Endodermal cell (in vitro differentiated cells): ENCODE results near the gene PDZD7. TPM values are rescaled to one million over a fixed set of nuclear protein-coding genes. Genes with fewer than 3 reads are reported as not detected.

Experiments used
- DNase-seq: peaks from one replicate; pipeline ENCODE4 v3.0.0-alpha.2; 2017
- H3K27ac ChIP-seq: 2 replicates; pipeline ENCODE4 v1.5.1; 2013; ENCODE audit warnings: mild to moderate bottlenecking, low read depth, low read length, moderate library complexity
- H3K27me3 ChIP-seq: 2 replicates; pipeline ENCODE4 v1.6.1; 2013; ENCODE audit warnings: mild to moderate bottlenecking, low read length, moderate library complexity; ENCODE audit not compliant: insufficient read depth, control insufficient read depth, poor library complexity, severe bottlenecking
- H3K36me3 ChIP-seq: 2 replicates; pipeline ENCODE4 v1.7.0; 2013; ENCODE audit warnings: mild to moderate bottlenecking, low read length, moderate library complexity; ENCODE audit not compliant: control insufficient read depth, insufficient read depth
- H3K4me1 ChIP-seq: one replicate; pipeline ENCODE4 v1.7.0; 2013; ENCODE audit warnings: low read length; ENCODE audit not compliant: control insufficient read depth, insufficient read depth
- H3K4me3 ChIP-seq: 2 replicates; pipeline ENCODE4 v1.5.1; 2013; ENCODE audit warnings: mild to moderate bottlenecking, low read length, moderate library complexity
- H3K9ac ChIP-seq: 2 replicates; pipeline ENCODE4 v1.6.1; 2013; ENCODE audit warnings: mild to moderate bottlenecking, low read length, moderate library complexity; ENCODE audit not compliant: poor library complexity, severe bottlenecking; ENCODE audit errors: extremely low read depth
- H3K9me3 ChIP-seq: 2 replicates; pipeline ENCODE4 v1.6.1; 2013; ENCODE audit warnings: mild to moderate bottlenecking, low read length, moderate library complexity; ENCODE audit not compliant: control insufficient read depth
- H3K27ac Mint-ChIP-seq: 2 replicates; pipeline ENCODE4 v1.8.0; 2020; ENCODE audit warnings: mixed read lengths
- H3K27me3 Mint-ChIP-seq: 2 replicates; pipeline ENCODE4 v1.8.0; 2021; ENCODE audit warnings: mild to moderate bottlenecking, mixed read lengths; ENCODE audit not compliant: insufficient read depth
- H3K36me3 Mint-ChIP-seq: 2 replicates; pipeline ENCODE4 v1.8.0; 2020; ENCODE audit warnings: low read depth, mixed read lengths
- H3K4me1 Mint-ChIP-seq: 2 replicates; pipeline ENCODE4 v1.8.0; 2020; ENCODE audit warnings: mixed read lengths
- H3K4me3 Mint-ChIP-seq: 2 replicates; pipeline ENCODE4 v1.8.0; 2020; ENCODE audit warnings: mild to moderate bottlenecking, moderate library complexity, mixed read lengths
- H3K9me3 Mint-ChIP-seq: 2 replicates; pipeline ENCODE4 v1.8.0; 2020; ENCODE audit warnings: mild to moderate bottlenecking, mixed read lengths
- WGBS, 2 experiments: methylation state at CpG; one replicate each; pipeline versions ENCODE4 v1.1.5 to v1.1.7; 2013; ENCODE audit warnings: missing lambda C conversion rate in 2 of 2, mixed read lengths in 1 of 2; ENCODE audit not compliant: insufficient coverage in 1 of 2, insufficient read length in 1 of 2; 5-methylcytosine and 5-hydroxymethylcytosine counted together
- total RNA-seq, 2 donors: library from RNA; stranded (reverse); fragmentation: NEBNext Ultra II Directional in 1 of 2; extraction: Animal tissue kit (Norgen Biotek cat#: 25700) in 1 of 2; gene quantifications; 2 replicates in 1 of 2; 3 replicates in 1 of 2; pipeline ENCODE4 v1.2.1, GENCODE V29; 2021
- TF ChIP-seq, protein P1 (sequence below): fragments of 200-600 bp; sonication (generic); conservative IDR thresholded peaks from 2 replicates; pipeline ENCODE4 v1.5.0; 2021; ENCODE audit warnings: antibody characterized with exemption, mild to moderate bottlenecking

Gene PDZD7
- total RNA-seq, 2 donors from 2014 or later = 0.49 to 1.1 TPM

DNA sequence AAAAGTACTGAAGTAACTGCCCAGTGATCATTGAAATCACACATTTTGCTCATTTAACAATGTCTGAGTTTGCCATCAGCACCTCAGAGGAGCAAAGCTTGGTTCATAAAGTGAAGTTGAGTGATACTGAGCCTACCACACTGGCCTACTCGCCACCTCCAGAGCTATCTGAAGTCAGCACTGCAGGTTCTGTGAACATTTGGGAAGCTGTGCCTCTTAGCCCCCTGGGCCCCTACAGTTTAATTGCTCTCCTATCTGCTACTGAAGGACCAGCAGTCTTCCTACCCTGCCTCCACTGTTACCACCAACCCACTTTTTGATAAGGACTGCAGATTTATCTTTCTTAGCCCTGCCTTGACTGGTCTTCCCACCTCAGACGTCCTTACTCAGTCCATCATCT is 63.6 kb downstream of the PDZD7 start:
- WGBS, 2 experiments = 84 to 90% methylated on average over 2 of the region's 2 CpGs
- H3K27me3 Mint-ChIP-seq = no peaks in the 10 kb centered on the region
- Histone ChIP-seq H3K9me3 (no peaks in the 10 kb centered on the region), H3K36me3 (peaks cover 37% of the 10 kb centered on the region), H3K4me3 (no peak overlapping the region), H3K9ac (no peak overlapping the region), H3K4me1 (peaks cover 18% of the 10 kb centered on the region), H3K27ac (no peak overlapping the region), H3K27me3 (no peaks in the 10 kb centered on the region)
- peaks cover 28% of the 10 kb centered on the region for H3K4me1 Mint-ChIP-seq
- H3K4me3 Mint-ChIP-seq = no peak overlapping the region
- DNase-seq = no peak
- TF ChIP-seq, protein P1, sequence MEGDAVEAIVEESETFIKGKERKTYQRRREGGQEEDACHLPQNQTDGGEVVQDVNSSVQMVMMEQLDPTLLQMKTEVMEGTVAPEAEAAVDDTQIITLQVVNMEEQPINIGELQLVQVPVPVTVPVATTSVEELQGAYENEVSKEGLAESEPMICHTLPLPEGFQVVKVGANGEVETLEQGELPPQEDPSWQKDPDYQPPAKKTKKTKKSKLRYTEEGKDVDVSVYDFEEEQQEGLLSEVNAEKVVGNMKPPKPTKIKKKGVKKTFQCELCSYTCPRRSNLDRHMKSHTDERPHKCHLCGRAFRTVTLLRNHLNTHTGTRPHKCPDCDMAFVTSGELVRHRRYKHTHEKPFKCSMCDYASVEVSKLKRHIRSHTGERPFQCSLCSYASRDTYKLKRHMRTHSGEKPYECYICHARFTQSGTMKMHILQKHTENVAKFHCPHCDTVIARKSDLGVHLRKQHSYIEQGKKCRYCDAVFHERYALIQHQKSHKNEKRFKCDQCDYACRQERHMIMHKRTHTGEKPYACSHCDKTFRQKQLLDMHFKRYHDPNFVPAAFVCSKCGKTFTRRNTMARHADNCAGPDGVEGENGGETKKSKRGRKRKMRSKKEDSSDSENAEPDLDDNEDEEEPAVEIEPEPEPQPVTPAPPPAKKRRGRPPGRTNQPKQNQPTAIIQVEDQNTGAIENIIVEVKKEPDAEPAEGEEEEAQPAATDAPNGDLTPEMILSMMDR = no peak
- H3K27ac Mint-ChIP-seq = no peak overlapping the region
- H3K9me3 Mint-ChIP-seq = no peaks in the 10 kb centered on the region
- H3K36me3 Mint-ChIP-seq = peaks cover 11% of the 10 kb centered on the region

DNA sequence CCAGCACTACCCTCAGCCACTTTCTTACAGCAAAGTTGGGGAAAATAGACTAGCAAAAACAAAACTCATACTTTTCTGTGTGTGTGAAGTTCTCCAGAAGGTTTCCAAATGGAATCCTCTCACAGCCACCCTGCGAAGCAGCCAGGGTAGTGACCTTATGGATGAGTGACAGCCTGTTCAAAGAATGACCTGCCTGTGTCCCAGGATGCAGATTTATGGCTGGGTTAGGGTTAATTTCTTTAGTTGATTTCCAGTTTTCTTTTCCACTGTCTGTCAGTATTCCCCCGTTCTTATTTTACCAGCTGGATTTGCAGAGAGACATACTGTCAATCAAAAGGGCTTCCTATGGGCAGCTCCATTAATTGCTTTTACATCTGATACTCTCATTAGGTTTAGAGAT is 64.0 kb downstream of the PDZD7 start:
- DNase-seq = no peak
- Histone ChIP-seq H3K36me3 (peaks cover 42% of the 10 kb centered on the region), H3K27me3 (no peaks in the 10 kb centered on the region), H3K27ac (no peak overlapping the region), H3K4me3 (no peak overlapping the region), H3K9me3 (no peaks in the 10 kb centered on the region), H3K4me1 (peaks cover 17% of the 10 kb centered on the region), H3K9ac (no peak overlapping the region)
- Mint-ChIP-seq H3K36me3 (peaks cover 15% of the 10 kb centered on the region), H3K4me3 (no peak overlapping the region), H3K27ac (no peak overlapping the region), H3K4me1 (peaks cover 24% of the 10 kb centered on the region), H3K9me3 (no peaks in the 10 kb centered on the region), H3K27me3 (no peaks in the 10 kb centered on the region)
- TF ChIP-seq, protein P1 = no peak
- 94% methylated on average over 2 of the region's 2 CpGs; no CpG with 5 or more reads in 1 of the 2 experiments for WGBS, 2 experiments

DNA sequence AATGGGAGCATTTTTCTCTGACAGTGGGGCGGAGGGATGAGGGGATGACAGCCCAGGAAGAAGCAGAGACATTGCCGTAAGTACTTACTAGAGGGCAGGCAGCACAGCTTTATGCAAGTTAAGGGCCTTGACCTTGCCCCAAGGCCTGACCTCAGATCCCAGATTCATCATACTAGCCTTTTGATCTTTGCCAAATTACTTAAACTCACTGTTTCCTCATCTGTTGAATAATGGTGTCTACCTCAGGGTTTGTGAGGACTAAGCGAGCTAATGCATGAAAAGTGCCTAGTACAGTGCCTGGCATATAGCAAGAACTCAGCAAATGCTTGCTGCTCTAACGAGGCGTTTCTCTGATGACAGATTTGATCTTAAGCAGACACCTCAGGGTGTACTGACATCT is 65.1 kb downstream of the PDZD7 start:
- no peaks in the 10 kb centered on the region for H3K27me3 ChIP-seq
- Mint-ChIP-seq H3K27me3 (no peaks in the 10 kb centered on the region), H3K4me3 (no peak overlapping the region), H3K9me3 (no peaks in the 10 kb centered on the region), H3K36me3 (peaks cover 17% of the 10 kb centered on the region), H3K27ac (no peak overlapping the region), H3K4me1 (peaks cover 13% of the 10 kb centered on the region)
- H3K9me3 ChIP-seq = no peaks in the 10 kb centered on the region
- TF ChIP-seq, protein P1 = no peak
- 75% methylated on average over 4 to 5 of the region's 5 CpGs for WGBS, 2 experiments
- DNase-seq = no peak
- H3K36me3 ChIP-seq = peaks cover 50% of the 10 kb centered on the region
- H3K9ac ChIP-seq = no peak overlapping the region
- no peak overlapping the region for H3K27ac ChIP-seq
- H3K4me3 ChIP-seq = no peak overlapping the region
- peaks cover 7% of the 10 kb centered on the region for H3K4me1 ChIP-seq
